IMR-90 (cell line): ENCODE data around the gene TAAR1. TPM values are rescaled to one million over a fixed set of nuclear protein-coding genes. Genes with fewer than 3 reads are reported as not detected.

Experiments used
- ATAC-seq: fragments of 200-7000 bp; cut with Tn5 transposase; 2 replicates; pipeline ENCODE4 v1.9.1; 2020; ENCODE audit warnings: low read depth, mild to moderate bottlenecking, moderate library complexity
- BruUV-seq: library from RNA; stranded (reverse); fragments of 400-500 nt; replicated peaks from 2 replicates; lab custom pipeline; 2021; lab: Mats Ljungman, UMichigan
- CTCF ChIA-PET: fragments of 300-600 bp; formaldehyde crosslinking; extraction: SDS; loops from one replicate; lab custom pipeline; 2021; ENCODE audit warnings: antibody characterized with exemption; lab: Yijun Ruan, JAX
- POLR2A ChIA-PET: fragments of 300-600 bp; sonication (Branson Sonifier 250); formaldehyde crosslinking; loops from one replicate; lab custom pipeline; 2022; ENCODE audit warnings: antibody characterized with exemption; ENCODE audit not compliant: unreplicated experiment; lab: Charles Lee
- DNase-seq: peaks from one replicate; pipeline ENCODE4 v3.0.0; 2013
- H2AFZ ChIP-seq: replicated peaks from 2 replicates; pipeline ENCODE3; 2013; ENCODE audit warnings: low read length, mild to moderate bottlenecking; ENCODE audit not compliant: poor library complexity
- H2AK5ac ChIP-seq: 2 replicates; pipeline ENCODE4 v1.6.1; 2013; ENCODE audit warnings: low read depth, low read length, inconsistent platforms
- H2AK9ac ChIP-seq: replicated peaks from 2 replicates; pipeline ENCODE3; 2013; ENCODE audit warnings: mild to moderate bottlenecking, low read depth, low read length, moderate library complexity; ENCODE audit not compliant: poor library complexity
- H2BK120ac ChIP-seq: 2 replicates; pipeline ENCODE4 v1.6.1; 2013; ENCODE audit warnings: low read depth, low read length, inconsistent platforms
- H2BK15ac ChIP-seq: 3 replicates; pipeline ENCODE4 v1.6.1; 2013; ENCODE audit warnings: low read depth, low read length, inconsistent platforms
- H2BK20ac ChIP-seq: 2 replicates; pipeline ENCODE4 v1.6.1; 2013; ENCODE audit warnings: low read depth, mild to moderate bottlenecking, inconsistent platforms, low read length, moderate library complexity
- H2BK5ac ChIP-seq: 2 replicates; pipeline ENCODE4 v1.6.1; 2013; ENCODE audit warnings: mild to moderate bottlenecking, low read depth, low read length, inconsistent platforms; ENCODE audit not compliant: poor library complexity, severe bottlenecking
- H3K14ac ChIP-seq: replicated peaks from 2 replicates; pipeline ENCODE4 v1.6.1; 2013; ENCODE audit warnings: low read depth, low read length, inconsistent platforms
- H3K18ac ChIP-seq: 2 replicates; pipeline ENCODE4 v1.6.1; 2013; ENCODE audit warnings: low read depth, low read length, control low read depth
- H3K23ac ChIP-seq: 2 replicates; pipeline ENCODE4 v1.6.1; 2013; ENCODE audit warnings: low read depth, low read length, inconsistent platforms
- H3K27ac ChIP-seq: 2 replicates; pipeline ENCODE4 v1.5.1; 2013; ENCODE audit warnings: mild to moderate bottlenecking, control low read depth, low read length; ENCODE audit not compliant: insufficient read depth
- H3K27me3 ChIP-seq: 2 replicates; pipeline ENCODE4 v1.6.1; 2013; ENCODE audit warnings: low read length; ENCODE audit not compliant: control insufficient read depth, insufficient read depth
- H3K36me3 ChIP-seq: 2 replicates; pipeline ENCODE4 v1.6.1; 2013; ENCODE audit warnings: low read length, mixed read lengths; ENCODE audit not compliant: control insufficient read depth, insufficient read depth
- H3K4ac ChIP-seq: 2 replicates; pipeline ENCODE4 v1.6.1; 2013; ENCODE audit warnings: low read depth, low read length, inconsistent platforms
- H3K4me1 ChIP-seq: 2 replicates; pipeline ENCODE4 v1.6.1; 2013; ENCODE audit warnings: low read length, mixed read lengths; ENCODE audit not compliant: control insufficient read depth, insufficient read depth
- H3K4me2 ChIP-seq: 2 replicates; pipeline ENCODE4 v1.6.1; 2013; ENCODE audit warnings: low read depth, mild to moderate bottlenecking, control low read depth, low read length, moderate library complexity
- H3K4me3 ChIP-seq: 2 replicates; pipeline ENCODE4 v1.5.1; 2013; ENCODE audit warnings: low read depth, mild to moderate bottlenecking, control low read depth, low read length, moderate library complexity; ENCODE audit not compliant: insufficient read depth
- H3K56ac ChIP-seq: 2 replicates; pipeline ENCODE4 v1.6.1; 2013; ENCODE audit warnings: low read length, inconsistent platforms; ENCODE audit not compliant: insufficient read depth; ENCODE audit errors: extremely low read depth
- H3K79me1 ChIP-seq, 2 experiments: 2 replicates each; pipeline ENCODE4 v1.6.1; 2013; ENCODE audit warnings: low read length in 2 of 2, inconsistent platforms in 1 of 2, low read depth in 1 of 2
- H3K9ac ChIP-seq: 2 replicates; pipeline ENCODE4 v1.6.1; 2013; ENCODE audit warnings: low read depth, low read length, control low read depth
- H3K9me1 ChIP-seq: 2 replicates; pipeline ENCODE4 v1.6.1; 2013; ENCODE audit warnings: low read length, inconsistent platforms; ENCODE audit not compliant: insufficient read depth
- H3K9me3 ChIP-seq: 2 replicates; pipeline ENCODE4 v1.6.1; 2013; ENCODE audit warnings: low read length; ENCODE audit not compliant: control insufficient read depth, insufficient read depth
- H4K20me1 ChIP-seq: 2 replicates; pipeline ENCODE4 v1.6.1; 2013; ENCODE audit warnings: low read length, inconsistent platforms; ENCODE audit not compliant: insufficient read depth
- H4K5ac ChIP-seq: 2 replicates; pipeline ENCODE4 v1.6.1; 2013; ENCODE audit warnings: mild to moderate bottlenecking, low read depth, low read length, control low read depth
- H4K8ac ChIP-seq, 2 experiments: 2 replicates each; pipeline ENCODE4 v1.6.1; 2013; ENCODE audit warnings: low read depth in 2 of 2, low read length in 2 of 2, control low read depth in 1 of 2, inconsistent platforms in 1 of 2
- H4K91ac ChIP-seq: 2 replicates; pipeline ENCODE4 v1.6.1; 2013; ENCODE audit warnings: low read depth, low read length, inconsistent platforms; ENCODE audit not compliant: insufficient read depth
- CEBPB ChIP-seq: IDR thresholded peaks from 2 replicates; pipeline ENCODE4 v1.6.1; 2012; ENCODE audit warnings: low read depth, low read length, improper control_type of control experiment
- MXI1 ChIP-seq: IDR thresholded peaks from 2 replicates; pipeline ENCODE4 v1.6.1; 2012; ENCODE audit warnings: low read depth, mild to moderate bottlenecking, low read length, moderate library complexity, borderline replicate concordance
- POLR2A ChIP-seq: IDR thresholded peaks from 2 replicates; pipeline ENCODE4 v1.6.1; 2012; ENCODE audit warnings: mild to moderate bottlenecking, low read depth, low read length
- RCOR1 ChIP-seq: IDR thresholded peaks from 2 replicates; pipeline ENCODE4 v1.6.1; 2012; ENCODE audit warnings: mild to moderate bottlenecking, low read length, improper control_type of control experiment; ENCODE audit not compliant: insufficient replicate concordance
- RFX5 ChIP-seq: IDR thresholded peaks from 2 replicates; pipeline ENCODE4 v1.8.0; 2012; ENCODE audit warnings: low read depth, mild to moderate bottlenecking, low read length, moderate library complexity
- SMC3 ChIP-seq: fragments of 150-350 bp; IDR thresholded peaks from 2 replicates; pipeline ENCODE4 v1.6.1; 2016; ENCODE audit warnings: low read depth, mild to moderate bottlenecking, antibody characterized with exemption, low read length, moderate library complexity
- USF2 ChIP-seq: fragments of 150-350 bp; IDR thresholded peaks from 2 replicates; pipeline ENCODE4 v1.6.1; 2017; ENCODE audit warnings: mild to moderate bottlenecking, antibody characterized with exemption, low read length, low read depth
- WGBS, 2 experiments: methylation state at CpG; one replicate each; pipeline versions ENCODE4 v1.1.5 to v1.1.7; 2013; ENCODE audit warnings: missing lambda C conversion rate in 2 of 2; ENCODE audit not compliant: insufficient read length in 1 of 2; ENCODE audit errors: extremely low coverage in 2 of 2; 5-methylcytosine and 5-hydroxymethylcytosine counted together
- dilution Hi-C: fragments of 300-500 bp; cut with HindIII; formaldehyde crosslinking; loops from one replicate; pipeline ENCODE4 v1.14.3; 2018; ENCODE audit warnings: low sequenced_read_pairs; ENCODE audit not compliant: unreplicated experiment
- in situ Hi-C: fragments of 300-500 bp; cut with MboI; formaldehyde crosslinking; loops from 3 replicates; pipeline ENCODE4 v1.14.3; 2019; ENCODE audit warnings: low sequenced_read_pairs, inconsistent platforms, mixed read lengths
- intact Hi-C: fragments of 100-400 bp; cut with micrococcal nuclease; formaldehyde crosslinking; loops from 2 replicates; pipeline ENCODE4 v1.10.0; 2022
- polyA plus RNA-seq, 3 experiments: library from polyadenylated mRNA; depleted of rRNA; stranded (reverse); fragments of >200 nt; gene quantifications; 2 replicates each; pipeline ENCODE4 v1.2.3, GENCODE V29; 2012; ENCODE audit warnings: low replicate concordance in 1 of 3
- total RNA-seq: library from RNA; depleted of rRNA; stranded (reverse); fragments of >200 nt; gene quantifications from 2 replicates; pipeline ENCODE4 v1.2.3, GENCODE V29; 2012

TAAR1 gene
- total and polyA plus RNA-seq, 2 of the 4 experiments (the other 2 are of a cell fraction), result not detected

- Histone ChIP-seq H3K9ac (no peak overlapping the region), H2AFZ (no peak overlapping the region), H2AK9ac (no peak overlapping the region), H3K9me1 (no peaks in the 10 kb centered on the region), H3K14ac (no peak overlapping the region), H3K56ac (no peak overlapping the region), H2BK5ac (no peak overlapping the region), H2BK15ac (no peak overlapping the region), H4K91ac (no peak overlapping the region), H4K20me1 (no peaks in the 10 kb centered on the region), H2BK20ac (no peak overlapping the region), H4K5ac (no peak overlapping the region), H3K4me3 (no peak overlapping the region), H3K4ac (no peak overlapping the region), H3K27me3 (peaks cover 3% of the 10 kb centered on the region; the same call in 1 of the 2 replicates), H2BK120ac (no peak overlapping the region), H3K23ac (no peak overlapping the region), H3K79me1 (no peaks in the 10 kb centered on the region), H3K9me3 (no peaks in the 10 kb centered on the region), H3K18ac (no peak overlapping the region), H4K8ac (no peak overlapping the region), H3K4me1 (no peaks in the 10 kb centered on the region), H3K4me2 (no peak overlapping the region), H3K36me3 (no peaks in the 10 kb centered on the region), H3K27ac (no peak overlapping the region), H2AK5ac (no peak overlapping the region)
- POLR2A ChIA-PET, result interaction anchor here (0.8 kb wide), 1 partner anchor 124 kb away, joined by 3 read pairs; the partner anchor contains the start of gene SLC18B1
- no peak for TF ChIP-seq RFX5
- TF ChIP-seq MXI1, result no peak
- TF ChIP-seq USF2, result no peak
- TF ChIP-seq POLR2A, result no peak
- no peak for TF ChIP-seq CEBPB
- TF ChIP-seq RCOR1, result no peak
- no peak for TF ChIP-seq SMC3
- WGBS, 2 experiments, result 68% methylated on average over 2 of the region's 3 CpGs; no CpG with 5 or more reads in 1 of the 2 experiments
- CTCF ChIA-PET, result no interaction called here
- in situ Hi-C loops (no loop called here), dilution Hi-C loops (no loop called here), intact Hi-C loops (no loop called here)
- BruUV-seq, result no TSS peak
- ATAC-seq (no peak), DNase-seq (no peak)
Measured at GRCh38 chr6:132675002-132675401, 16.0 kb upstream of the TAAR1 start.
